Measurements from ENCODE around the gene BOD1L1.
"Not testable (repeated sequence)": the region's sequence is repeated elsewhere in the genome, so short reads cannot be mapped to it uniquely, and the experiment has no call there.

Gene BOD1L1

GRCh38 chr4:13562876-13563275 lies 64.6 kb downstream of the BOD1L1 start:
- Histone ChIP-seq H3K4me3 (ENCODE audit: low read depth, low read length) (no peak overlapping the region), H3K27ac (no peak overlapping the region), H3K36me3 (replicated peaks) (peaks cover 6% of the 10 kb centered on the region), H3K27me3 (replicated peaks) (no peaks in the 10 kb centered on the region)
- in situ Hi-C loops (cut with HindIII; ENCODE audit: low pct_ligation_motif_present, low sequenced_read_pairs), result no loop called here
- DNase-seq, result no peak
- TF ChIP-seq CTCF (IDR thresholded peaks at IDR 0.05; ENCODE audit: low read depth, low read length, missing control alignments), result no peak

GRCh38 chr4:13561673-13562072 lies 65.9 kb downstream of the BOD1L1 start:
- no peak overlapping the region for H3K27ac ChIP-seq
- no peak for DNase-seq
- no peaks in the 10 kb centered on the region for H3K36me3 ChIP-seq (replicated peaks)
- H3K27me3 ChIP-seq (replicated peaks), result no peaks in the 10 kb centered on the region
- H3K4me3 ChIP-seq (ENCODE audit: low read depth, low read length), result no peak overlapping the region
- TF ChIP-seq CTCF (IDR thresholded peaks at IDR 0.05; ENCODE audit: low read depth, low read length, missing control alignments), result no peak
- in situ Hi-C loops (cut with HindIII; ENCODE audit: low pct_ligation_motif_present, low sequenced_read_pairs), result no loop called here

GRCh38 chr4:13560111-13560510 lies 67.4 kb downstream of the BOD1L1 start:
- DNase-seq; H3K27ac ChIP-seq; H3K27me3 ChIP-seq (replicated peaks); in situ Hi-C loops (cut with HindIII; ENCODE audit: low pct_ligation_motif_present, low sequenced_read_pairs); H3K36me3 ChIP-seq (replicated peaks); H3K4me3 ChIP-seq (ENCODE audit: low read depth, low read length): not testable (repeated sequence)

GRCh38 chr4:13559413-13559812 lies 68.1 kb downstream of the BOD1L1 start:
- Histone ChIP-seq H3K4me3 (ENCODE audit: low read depth, low read length) (no peak overlapping the region), H3K27me3 (replicated peaks) (no peaks in the 10 kb centered on the region), H3K36me3 (replicated peaks) (no peaks in the 10 kb centered on the region), H3K27ac (no peak overlapping the region)
- peak; percentile 73 for DNase-seq
- in situ Hi-C loops (cut with HindIII; ENCODE audit: low pct_ligation_motif_present, low sequenced_read_pairs), result no loop called here
- TF ChIP-seq CTCF (IDR thresholded peaks at IDR 0.05; ENCODE audit: low read depth, low read length, missing control alignments), result no peak

GRCh38 chr4:13558881-13559280 lies 68.6 kb downstream of the BOD1L1 start:
- no peak for DNase-seq
- H3K4me3 ChIP-seq (ENCODE audit: low read depth, low read length), result no peak overlapping the region
- in situ Hi-C loops (cut with HindIII; ENCODE audit: low pct_ligation_motif_present, low sequenced_read_pairs), result no loop called here
- H3K36me3 ChIP-seq (replicated peaks), result no peaks in the 10 kb centered on the region
- H3K27me3 ChIP-seq (replicated peaks), result no peaks in the 10 kb centered on the region
- no peak for TF ChIP-seq CTCF (IDR thresholded peaks at IDR 0.05; ENCODE audit: low read depth, low read length, missing control alignments)
- H3K27ac ChIP-seq, result no peak overlapping the region

- no peak for TF ChIP-seq CTCF (IDR thresholded peaks at IDR 0.05; ENCODE audit: low read depth, low read length, missing control alignments)
- in situ Hi-C loops (cut with HindIII; ENCODE audit: low pct_ligation_motif_present, low sequenced_read_pairs), result no loop called here
- Histone ChIP-seq H3K27me3 (replicated peaks) (peaks cover 1% of the 10 kb centered on the region), H3K27ac (no peak overlapping the region), H3K36me3 (replicated peaks) (no peaks in the 10 kb centered on the region), H3K4me3 (ENCODE audit: low read depth, low read length) (no peak overlapping the region)
- DNase-seq, result no peak
Measured at GRCh38 chr4:13555325-13555724, 72.2 kb downstream of the BOD1L1 start.
